Breast epithelium (tissue), 4 donors: ENCODE data around the gene VGLL4. TPM values are rescaled to one million over a fixed set of nuclear protein-coding genes. Genes with fewer than 3 reads are reported as not detected.

ENCODE experiments used
- DNase-seq, 2 donors: peaks; one replicate each; pipeline ENCODE4 v3.0.0-alpha.2; 2019; ENCODE audit warnings: low spot score in 2 of 2
- H3K27ac ChIP-seq, 2 donors: fragments of 200-600 bp; sonication (generic) in 1 of 2; one replicate each; pipeline ENCODE4 v1.5.1; 2016 to 2019; ENCODE audit warnings: mild to moderate bottlenecking in 1 of 2
- H3K27me3 ChIP-seq, 2 donors: fragments of 200-600 bp; sonication (generic) in 1 of 2; one replicate each; pipeline versions ENCODE4 v1.5.1 to v1.6.0; 2017 to 2019; ENCODE audit warnings: control low read depth in 1 of 2, mild to moderate bottlenecking in 1 of 2
- H3K36me3 ChIP-seq: fragments of 200-600 bp; one replicate; pipeline ENCODE4 v1.5.1; 2019
- H3K4me1 ChIP-seq, 2 donors: fragments of 200-600 bp; sonication (generic); one replicate each; pipeline ENCODE4 v1.5.1; 2016 to 2019; ENCODE audit warnings: control low read depth in 1 of 2
- H3K4me3 ChIP-seq, 3 donors: fragments of 200-600 bp; sonication (generic); 1 replicate in 2 of 3; 2 replicates in 1 of 3; pipeline ENCODE4 v1.5.1; 2016 to 2019; ENCODE audit warnings: mild to moderate bottlenecking in 3 of 3, moderate library complexity in 2 of 3
- H3K9me3 ChIP-seq, 2 donors: fragments of 200-600 bp; sonication (generic) in 1 of 2; one replicate each; pipeline ENCODE4 v1.5.1; 2016 to 2019; ENCODE audit warnings: control low read depth in 1 of 2
- POLR2A ChIP-seq: fragments of 450-650 bp; IDR thresholded peaks from one replicate; pipeline ENCODE4 v1.6.1; 2016; ENCODE audit warnings: antibody characterized with exemption, mild to moderate bottlenecking, moderate library complexity
- POLR2AphosphoS5 ChIP-seq, 3 donors: sonication (generic); formaldehyde crosslinking; IDR thresholded peaks; one replicate each; pipeline ENCODE4 v1.6.1; 2017; ENCODE audit warnings: antibody characterized with exemption in 3 of 3
- intact Hi-C: fragments of 100-400 bp; cut with DNase I; formaldehyde crosslinking; loops from one replicate; pipeline ENCODE4 v1.15.1; 2023; ENCODE audit warnings: low total_unique reads
- total RNA-seq, 3 donors: library from RNA; depleted of rRNA; stranded (reverse); fragments of >200 nt; gene quantifications; one replicate each; pipeline ENCODE4 v1.1.0, GENCODE V29; 2016
- TF ChIP-seq, protein P1 (sequence below), 3 donors: fragments of 450-650 bp; IDR thresholded peaks; one replicate each; pipeline ENCODE4 v1.5.1; 2016 to 2017; ENCODE audit warnings: antibody characterized with exemption in 3 of 3, mild to moderate bottlenecking in 3 of 3, moderate library complexity in 3 of 3

VGLL4 gene
- total RNA-seq, 3 donors from 2014 or later = 48.0 to 90.0 (median 68.5) TPM

DNA sequence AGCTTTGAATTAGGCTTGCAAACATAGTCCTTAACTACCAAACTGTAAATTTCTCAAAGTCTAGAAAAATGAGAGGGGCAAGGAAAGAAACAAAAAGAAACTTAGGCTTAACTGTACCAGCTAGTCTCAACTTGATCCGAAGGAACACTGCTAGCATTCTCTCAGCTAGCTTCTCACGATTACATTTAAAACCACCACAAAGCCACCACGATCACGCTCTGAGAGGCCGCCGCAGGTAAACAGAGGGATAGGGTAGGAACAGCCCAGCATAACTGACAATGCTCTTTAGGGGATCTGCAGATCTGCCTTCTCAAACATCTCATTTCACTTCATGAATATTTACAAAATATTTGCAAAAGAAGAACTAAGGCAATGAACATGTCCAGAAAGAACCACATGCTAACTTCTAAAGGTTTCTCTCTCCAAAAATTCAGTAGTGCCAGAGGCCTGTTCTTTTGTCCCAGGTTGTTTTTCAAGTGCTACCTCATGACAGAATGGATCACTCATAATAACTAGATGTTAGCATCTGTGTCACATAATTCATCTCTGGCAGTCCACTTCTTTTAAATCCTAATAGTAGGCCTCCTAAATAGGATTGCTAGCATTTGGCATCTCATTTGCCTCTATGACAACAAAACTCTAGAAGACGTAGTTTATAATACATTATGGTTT is 18.9 kb downstream of the VGLL4 start:
- no peak for DNase-seq
- Histone ChIP-seq H3K4me1 (peaks cover 0 to 7% of the 10 kb centered on the region in 2 donors), H3K27me3 (no peaks in the 10 kb centered on the region), H3K36me3 (no peaks in the 10 kb centered on the region), H3K27ac (no peak overlapping the region), H3K4me3 (no peak overlapping the region), H3K9me3 (no peaks in the 10 kb centered on the region)
- TF ChIP-seq POLR2AphosphoS5 (IDR thresholded peaks at IDR 0.05) = no peak
- no peak for TF ChIP-seq POLR2A
- TF ChIP-seq, protein P1, sequence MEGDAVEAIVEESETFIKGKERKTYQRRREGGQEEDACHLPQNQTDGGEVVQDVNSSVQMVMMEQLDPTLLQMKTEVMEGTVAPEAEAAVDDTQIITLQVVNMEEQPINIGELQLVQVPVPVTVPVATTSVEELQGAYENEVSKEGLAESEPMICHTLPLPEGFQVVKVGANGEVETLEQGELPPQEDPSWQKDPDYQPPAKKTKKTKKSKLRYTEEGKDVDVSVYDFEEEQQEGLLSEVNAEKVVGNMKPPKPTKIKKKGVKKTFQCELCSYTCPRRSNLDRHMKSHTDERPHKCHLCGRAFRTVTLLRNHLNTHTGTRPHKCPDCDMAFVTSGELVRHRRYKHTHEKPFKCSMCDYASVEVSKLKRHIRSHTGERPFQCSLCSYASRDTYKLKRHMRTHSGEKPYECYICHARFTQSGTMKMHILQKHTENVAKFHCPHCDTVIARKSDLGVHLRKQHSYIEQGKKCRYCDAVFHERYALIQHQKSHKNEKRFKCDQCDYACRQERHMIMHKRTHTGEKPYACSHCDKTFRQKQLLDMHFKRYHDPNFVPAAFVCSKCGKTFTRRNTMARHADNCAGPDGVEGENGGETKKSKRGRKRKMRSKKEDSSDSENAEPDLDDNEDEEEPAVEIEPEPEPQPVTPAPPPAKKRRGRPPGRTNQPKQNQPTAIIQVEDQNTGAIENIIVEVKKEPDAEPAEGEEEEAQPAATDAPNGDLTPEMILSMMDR (IDR thresholded peaks at IDR 0.05) = no peak
- intact Hi-C loops = no loop called here

DNA sequence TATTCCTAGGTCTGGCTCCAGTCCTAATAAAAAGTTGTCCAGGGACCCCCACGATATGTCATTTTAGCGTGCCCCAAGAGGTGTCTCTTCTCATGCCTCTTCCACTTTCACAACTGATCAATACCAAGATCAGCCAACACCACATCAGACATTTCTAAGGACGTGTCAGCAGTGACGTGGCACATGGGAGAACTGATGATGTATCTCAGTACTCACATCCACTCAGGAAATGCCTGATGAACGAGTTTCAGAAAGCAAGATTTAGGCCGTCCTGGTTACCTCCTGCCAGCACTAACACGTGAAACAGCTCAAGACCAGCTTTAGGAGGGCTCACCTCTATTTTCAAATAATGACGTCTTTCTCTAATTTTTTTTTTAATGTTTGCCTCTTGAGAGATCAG is 19.6 kb downstream of the VGLL4 start:
- peak overlapping the region in 1 of 2 donors; percentile 33 for H3K27ac ChIP-seq
- DNase-seq = no peak
- intact Hi-C loops = no loop called here
- H3K27me3 ChIP-seq = no peaks in the 10 kb centered on the region
- H3K36me3 ChIP-seq = no peaks in the 10 kb centered on the region
- H3K9me3 ChIP-seq = no peaks in the 10 kb centered on the region
- TF ChIP-seq POLR2A (no peak), POLR2AphosphoS5 (IDR thresholded peaks at IDR 0.05) (no peak)
- TF ChIP-seq, protein P1 (IDR thresholded peaks at IDR 0.05) = no peak
- H3K4me3 ChIP-seq = no peak overlapping the region
- H3K4me1 ChIP-seq = peaks cover 0 to 14% of the 10 kb centered on the region in 2 donors

DNA sequence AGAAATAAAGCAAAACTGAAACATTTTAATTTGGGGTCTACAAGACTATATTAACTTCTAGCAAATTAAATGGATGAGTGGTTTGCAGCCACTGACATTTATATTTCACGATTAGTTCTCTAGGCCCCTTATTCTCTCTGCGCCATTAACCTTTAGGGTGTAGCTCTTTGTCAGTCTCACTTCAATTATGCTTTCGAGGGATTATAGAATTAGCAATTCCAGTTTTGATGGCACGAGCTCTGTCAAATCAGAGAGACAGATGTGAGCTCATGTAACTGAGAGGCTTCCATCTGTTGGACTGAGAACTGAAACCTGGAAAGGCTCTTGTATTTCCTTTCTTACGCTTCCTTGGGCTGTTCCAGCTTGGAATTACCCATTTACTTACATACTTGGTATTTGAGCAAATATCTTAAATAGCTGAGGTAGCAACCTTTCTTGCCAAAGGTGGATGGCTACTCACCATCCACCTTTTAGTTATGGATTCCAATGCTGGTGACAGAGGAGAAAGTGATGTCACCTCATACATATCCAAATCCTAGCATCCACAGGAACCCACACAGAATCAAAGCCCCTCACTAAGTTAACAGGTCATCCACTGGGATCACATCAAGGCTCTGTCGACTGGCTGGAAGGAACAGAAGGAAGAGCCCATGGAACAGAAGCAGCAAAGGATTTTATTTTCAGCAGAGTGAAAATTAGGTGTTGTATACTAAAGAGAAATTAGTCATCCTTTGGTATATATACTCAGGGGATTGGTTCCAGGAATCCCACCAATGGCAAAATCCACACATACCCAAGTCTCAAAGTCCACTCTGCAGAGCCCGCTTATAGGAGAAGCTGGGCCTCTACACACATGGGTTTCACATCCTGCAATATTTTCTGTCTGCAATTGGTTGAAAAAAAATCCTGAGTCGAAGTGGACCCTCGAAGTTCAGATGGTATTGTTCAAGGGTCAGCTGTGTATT is 20.8 kb downstream of the VGLL4 start:
- Histone ChIP-seq H3K9me3 (no peaks in the 10 kb centered on the region), H3K27ac (no peak overlapping the region), H3K4me3 (no peak overlapping the region), H3K27me3 (no peaks in the 10 kb centered on the region), H3K36me3 (no peaks in the 10 kb centered on the region), H3K4me1 (peaks cover 0 to 17% of the 10 kb centered on the region in 2 donors)
- TF ChIP-seq, protein P1 (IDR thresholded peaks at IDR 0.05) = no peak
- TF ChIP-seq POLR2AphosphoS5 (IDR thresholded peaks at IDR 0.05) (no peak), POLR2A (no peak)
- DNase-seq = no peak
- intact Hi-C loops = no loop called here

DNA sequence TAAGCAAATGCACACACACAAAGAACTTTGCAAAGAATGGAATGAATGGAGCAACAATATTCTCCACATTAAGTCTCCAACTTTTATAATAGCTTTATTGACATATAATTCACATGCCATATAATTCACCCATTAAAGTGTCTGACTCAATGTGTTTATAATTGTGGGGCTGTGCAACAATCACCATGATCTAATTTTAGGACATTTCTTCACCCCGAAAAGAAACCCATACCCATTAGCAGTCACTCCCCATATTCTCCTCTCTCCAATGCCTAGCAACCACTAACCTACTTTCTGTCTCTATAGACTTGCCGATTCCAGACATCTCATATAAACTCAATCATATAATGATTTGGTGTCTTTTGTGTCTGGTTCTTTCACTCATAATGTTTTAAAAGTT is 22.6 kb downstream of the VGLL4 start:
- H3K27me3 ChIP-seq = no peaks in the 10 kb centered on the region
- H3K27ac ChIP-seq = no peak overlapping the region
- H3K36me3 ChIP-seq = no peaks in the 10 kb centered on the region
- DNase-seq = no peak
- H3K4me1 ChIP-seq = peaks cover 0 to 21% of the 10 kb centered on the region in 2 donors
- no peak for TF ChIP-seq POLR2A
- TF ChIP-seq POLR2AphosphoS5 (IDR thresholded peaks at IDR 0.05) = no peak
- TF ChIP-seq, protein P1 (IDR thresholded peaks at IDR 0.05) = no peak
- H3K4me3 ChIP-seq = no peak overlapping the region
- H3K9me3 ChIP-seq = no peaks in the 10 kb centered on the region
- intact Hi-C loops = no loop called here
